CMK (cell line): ENCODE data around the gene TNP2.

Source experiments
- DNase-seq: peaks from one replicate; pipeline ENCODE4 v3.0.0-alpha.2; 2010; ENCODE audit warnings: low read depth

TNP2 gene

DNA sequence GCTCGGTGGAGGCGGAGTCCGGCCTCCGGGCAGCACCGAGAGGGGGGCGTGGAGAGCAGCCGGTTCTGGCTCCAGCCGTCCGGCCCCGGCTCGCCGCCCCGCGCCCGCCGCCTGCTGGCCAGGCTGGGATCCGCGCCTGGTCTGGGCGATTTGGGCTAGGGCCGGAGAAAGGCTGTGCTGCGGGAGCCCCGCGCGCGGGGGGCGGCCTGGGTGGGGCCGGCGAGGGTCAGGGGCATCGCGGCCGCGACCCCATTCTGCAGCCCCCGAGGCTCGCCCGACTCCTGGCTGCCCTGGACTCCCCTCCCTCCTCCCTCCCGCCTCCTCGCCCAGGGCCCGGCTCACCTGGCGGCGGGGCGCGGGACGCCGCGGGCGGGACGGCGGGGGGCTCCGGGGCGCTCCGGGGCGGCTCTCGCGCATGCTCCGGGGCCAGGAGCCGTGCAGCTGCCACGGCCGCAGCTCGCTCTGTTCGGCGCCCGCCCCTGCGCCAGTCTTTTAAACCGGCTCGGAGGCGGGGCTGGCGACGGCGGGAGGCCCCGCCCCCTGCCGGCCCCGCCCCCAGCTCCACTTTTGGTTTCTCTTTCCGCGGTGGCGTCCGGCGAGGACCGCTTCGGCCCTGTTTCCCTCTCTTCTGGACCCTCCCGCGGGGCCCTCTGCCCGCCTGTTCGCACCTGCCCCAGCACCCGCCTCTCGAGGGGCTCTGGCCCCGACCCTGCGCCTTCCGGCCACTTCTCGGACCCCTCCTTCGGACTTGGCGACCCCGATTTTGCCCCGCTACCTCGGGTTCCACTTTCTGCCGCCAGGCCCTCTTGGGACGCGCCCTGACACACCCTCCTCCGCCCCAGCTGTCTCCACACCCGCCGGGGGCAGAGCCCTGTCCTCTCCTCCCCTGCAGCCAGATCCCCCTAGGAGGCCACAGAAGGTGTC, 13.1 kb downstream of the TNP2 start, which contains the start of gene SOCS1:
Gene SOCS1, minus strand, starts transcription at position 468 of the 924 bp plus-strand sequence. CDS start 726 bp downstream, outside the sequence.
- peak; percentile 60 for DNase-seq

DNA sequence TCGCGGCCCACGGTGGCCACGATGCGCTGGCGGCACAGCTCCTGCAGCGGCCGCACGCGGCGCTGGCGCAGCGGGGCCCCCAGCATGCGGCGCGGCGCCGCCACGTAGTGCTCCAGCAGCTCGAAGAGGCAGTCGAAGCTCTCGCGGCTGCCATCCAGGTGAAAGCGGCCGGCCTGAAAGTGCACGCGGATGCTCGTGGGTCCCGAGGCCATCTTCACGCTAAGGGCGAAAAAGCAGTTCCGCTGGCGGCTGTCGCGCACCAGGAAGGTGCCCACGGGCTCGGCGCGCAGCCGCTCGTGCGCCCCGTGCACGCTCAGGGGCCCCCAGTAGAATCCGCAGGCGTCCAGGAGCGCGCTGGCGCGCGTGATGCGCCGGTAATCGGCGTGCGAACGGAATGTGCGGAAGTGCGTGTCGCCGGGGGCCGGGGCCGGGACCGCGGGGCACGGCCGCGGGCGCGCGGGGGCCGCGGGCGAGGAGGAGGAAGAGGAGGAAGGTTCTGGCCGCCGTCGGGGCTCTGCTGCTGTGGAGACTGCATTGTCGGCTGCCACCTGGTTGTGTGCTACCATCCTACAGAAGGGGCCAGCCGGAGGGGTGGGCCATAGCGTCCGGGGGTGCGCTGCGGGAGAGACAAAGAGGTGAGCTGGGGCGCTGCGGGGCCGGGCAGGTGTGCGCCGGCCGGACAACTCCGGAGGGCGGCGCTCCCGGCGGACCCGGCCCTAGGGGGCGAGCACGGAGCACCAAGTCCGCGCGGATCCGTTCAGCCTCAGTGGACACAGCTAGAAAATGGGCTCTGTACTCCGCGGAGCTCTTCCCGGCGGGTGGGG, 14.0 kb downstream of the TNP2 start:
- DNase-seq, result no peak

GRCh38 chr16:11253995-11254912, 14.9 kb downstream of the TNP2 start:
- no peak for DNase-seq

DNA sequence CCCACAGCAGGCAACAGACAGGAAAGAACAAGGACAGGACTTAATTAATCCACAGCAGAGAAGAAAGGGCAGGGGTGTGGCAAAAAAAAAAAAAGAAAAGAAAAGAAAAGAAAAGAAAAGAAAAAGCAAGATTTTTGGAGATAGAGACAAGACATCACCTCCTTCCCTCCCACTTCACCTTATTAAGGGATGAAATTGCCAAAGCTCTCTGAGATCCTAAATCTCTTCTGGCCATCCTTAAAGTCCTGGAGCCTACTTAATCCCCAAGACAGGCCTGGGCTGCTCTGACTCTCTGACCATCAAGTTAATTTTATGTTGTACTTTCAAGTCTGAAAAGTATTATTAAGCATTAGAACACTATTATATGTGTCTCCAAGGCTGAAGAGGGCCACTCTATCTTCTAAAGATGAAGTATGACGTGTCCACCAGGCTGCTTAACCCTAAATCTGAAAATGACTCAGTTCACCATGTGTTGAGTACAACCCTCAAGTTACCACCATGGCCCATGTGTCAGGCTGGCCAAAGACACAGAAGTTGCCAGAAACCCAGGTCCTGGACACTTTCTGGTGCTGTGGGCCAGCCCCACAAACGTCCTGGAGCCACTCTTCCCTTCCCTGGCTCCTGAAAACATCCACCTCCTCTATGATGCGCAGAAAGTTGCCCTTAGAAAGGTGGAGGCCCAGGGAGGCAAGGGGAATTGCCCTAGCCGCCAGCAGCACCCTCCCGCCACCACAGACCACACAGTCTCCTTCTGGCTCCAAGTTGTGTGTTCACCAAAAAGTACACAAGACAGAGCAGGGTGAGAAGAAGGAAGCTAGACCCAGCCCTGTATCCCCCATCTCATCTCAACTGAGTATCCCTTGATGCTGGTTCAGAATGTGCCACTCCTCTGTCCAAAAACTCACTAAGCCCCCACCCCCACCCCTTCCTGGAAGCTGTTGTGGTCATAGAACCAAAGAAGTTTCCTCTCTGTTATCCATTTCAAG, 15.8 kb downstream of the TNP2 start:
- DNase-seq, result peak; percentile 64

- DNase-seq, result no peak
These were observed 16.6 kb downstream of the TNP2 start for GRCh38 chr16:11252482-11252931.

- DNase-seq, result no peak
These were observed 17.3 kb downstream of the TNP2 start for GRCh38 chr16:11251525-11252481.

GRCh38 chr16:11250786-11251524, 18.2 kb downstream of the TNP2 start:
- no peak for DNase-seq

DNA sequence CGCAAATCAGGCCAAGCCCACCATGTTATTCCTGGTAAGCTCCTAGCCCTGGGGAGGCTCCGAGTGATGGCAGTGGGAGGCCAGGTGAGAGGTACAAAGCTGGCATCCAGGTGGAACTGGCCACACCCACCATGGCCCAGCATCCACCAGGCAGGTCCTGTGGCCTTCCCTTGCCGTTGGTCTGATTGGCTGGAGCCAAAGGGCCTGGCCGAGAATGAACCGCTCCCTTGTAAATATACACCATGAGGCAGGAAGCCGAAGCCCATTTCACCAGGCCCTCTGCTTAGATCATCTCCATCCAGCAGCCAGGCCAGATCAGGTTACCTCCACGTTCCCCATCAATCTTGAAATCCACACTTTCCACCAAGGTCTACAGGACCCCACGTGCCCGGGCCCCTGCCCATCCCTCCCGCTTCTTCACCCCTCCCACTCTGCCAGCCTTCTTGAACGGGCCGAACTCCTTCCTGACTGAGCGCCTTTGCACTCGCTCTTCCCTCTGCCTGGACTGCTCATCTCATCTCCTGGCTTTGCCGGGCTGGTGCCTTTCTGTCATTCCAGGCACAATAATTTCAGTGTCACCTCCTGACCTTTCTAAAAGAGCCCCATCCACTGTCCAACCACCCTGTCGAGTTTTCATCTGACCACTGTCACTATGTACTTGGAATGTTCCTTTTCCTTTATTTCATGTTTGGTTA, 18.9 kb downstream of the TNP2 start:
- DNase-seq, result no peak

DNA sequence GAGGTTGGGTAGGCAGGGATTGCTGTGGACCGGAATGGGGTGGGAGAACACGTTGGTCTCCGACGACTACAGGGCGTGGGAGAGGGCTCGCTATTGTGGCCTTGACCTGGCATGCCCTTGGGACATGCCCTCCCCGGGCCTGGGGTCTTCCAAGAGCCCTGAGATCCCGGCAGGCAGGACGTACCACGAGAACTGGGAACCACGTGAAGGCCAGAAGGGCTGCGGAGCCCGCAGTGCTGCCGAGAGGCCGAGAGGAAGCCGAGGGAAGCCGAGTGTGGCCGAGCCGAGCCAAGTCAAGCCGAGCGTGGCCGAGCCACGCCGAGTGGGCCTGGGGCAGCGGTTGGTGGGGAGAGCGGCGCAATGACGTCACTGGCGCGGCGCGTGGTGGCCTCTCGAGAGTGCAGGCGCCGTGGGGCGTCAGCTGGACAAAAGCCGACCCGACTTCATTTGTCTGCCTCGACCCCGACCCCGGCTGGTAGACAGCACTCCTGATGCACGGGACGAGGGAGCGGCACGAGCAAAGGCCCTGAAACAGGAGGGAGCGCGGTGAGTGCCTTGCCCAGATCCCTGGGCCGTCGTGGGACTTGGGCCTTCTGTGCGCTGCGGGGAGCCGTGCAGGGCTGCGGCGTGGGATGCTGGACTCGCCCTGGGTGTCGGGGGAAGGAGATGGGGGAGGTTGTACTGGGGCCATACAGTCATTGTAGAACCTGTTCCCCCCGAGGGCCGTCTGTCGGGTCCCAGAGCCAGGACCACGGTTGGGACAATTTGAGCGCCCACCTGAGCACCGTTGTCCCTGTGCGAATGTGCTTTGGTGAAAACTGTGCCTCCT, 19.7 kb downstream of the TNP2 start:
- no peak for DNase-seq

DNA sequence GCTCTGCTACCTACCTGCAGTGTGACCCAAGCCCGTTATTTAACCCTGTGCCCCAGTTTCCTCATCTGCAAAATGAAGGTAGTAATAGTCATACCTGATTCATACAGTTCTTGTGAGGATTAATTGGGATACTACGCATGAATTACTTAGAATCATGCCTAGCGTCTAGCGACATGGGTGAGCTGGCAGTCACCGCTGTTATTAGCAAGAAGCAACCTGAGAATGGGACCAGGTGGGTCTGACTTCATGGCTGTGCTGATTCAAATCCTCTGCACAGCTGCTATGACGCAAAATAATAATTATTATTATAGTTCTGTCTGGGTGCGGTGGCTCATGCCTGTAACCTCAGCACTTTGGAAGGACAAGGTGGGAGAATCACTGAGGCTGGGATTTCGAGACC, 21.0 kb downstream of the TNP2 start:
- no peak for DNase-seq

DNA sequence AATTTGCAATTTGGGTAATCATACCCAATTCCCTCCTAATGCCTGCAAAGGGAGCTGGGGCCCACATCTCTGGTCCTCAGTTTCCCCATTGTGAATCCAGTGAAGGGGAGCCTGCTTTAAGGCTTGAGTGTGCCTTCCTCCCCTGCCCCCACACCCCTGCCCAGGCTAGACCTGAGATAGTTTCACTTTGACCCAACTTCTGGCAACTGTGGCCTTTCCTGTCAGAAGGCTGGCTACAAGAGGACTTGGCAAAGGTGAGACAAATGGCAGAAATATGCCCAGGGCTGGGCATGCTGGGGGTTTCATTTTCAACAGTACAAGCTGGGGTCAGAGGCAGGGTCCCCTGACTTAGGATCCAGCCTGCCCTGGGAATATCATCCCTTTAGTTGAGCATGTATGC, 23.1 kb downstream of the TNP2 start:
- no peak for DNase-seq

GRCh38 chr16:11245222-11245737, 23.8 kb downstream of the TNP2 start:
- no peak for DNase-seq

- no peak for DNase-seq
These were observed 26.5 kb downstream of the TNP2 start for GRCh38 chr16:11242658-11243057.

DNA sequence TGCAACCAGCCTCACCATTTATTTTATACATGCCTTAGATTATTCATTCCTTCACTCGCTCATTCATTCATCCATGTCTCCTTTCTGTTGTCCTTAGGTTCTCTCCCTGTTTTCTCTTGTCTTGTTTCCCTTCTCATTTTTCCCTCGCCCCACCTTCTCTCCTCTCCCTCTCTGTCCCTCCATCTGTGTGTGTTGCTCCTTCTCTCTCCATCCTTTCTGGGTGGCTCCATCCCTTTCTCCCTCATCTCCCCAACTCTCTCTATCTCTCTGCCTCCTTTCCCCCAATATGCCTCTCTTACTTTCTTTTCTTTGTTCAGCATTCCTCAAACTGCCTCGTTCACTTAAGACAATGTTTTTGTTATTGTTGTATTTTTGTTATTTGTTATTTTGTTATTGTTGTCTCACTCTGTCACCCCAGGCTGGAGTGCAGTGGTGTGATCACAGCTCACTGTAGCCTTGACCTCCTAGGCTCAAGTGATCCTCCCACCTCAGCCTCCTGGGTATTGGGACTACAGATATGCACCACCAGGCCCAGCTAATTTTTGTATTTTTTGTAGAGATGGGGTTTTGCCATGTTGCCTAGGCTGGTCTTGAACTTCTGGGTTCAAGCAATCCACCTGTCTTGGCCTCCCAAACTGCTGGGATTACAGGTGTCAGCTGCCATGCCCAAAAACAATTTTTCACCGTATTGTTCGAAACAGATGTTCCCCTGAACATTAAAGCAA, 27.5 kb downstream of the TNP2 start:
- DNase-seq, result no peak

GRCh38 chr16:11240636-11241473, 28.3 kb downstream of the TNP2 start:
- no peak for DNase-seq
